Measurements from ENCODE around the gene LCP2.

Gene LCP2

DNA sequence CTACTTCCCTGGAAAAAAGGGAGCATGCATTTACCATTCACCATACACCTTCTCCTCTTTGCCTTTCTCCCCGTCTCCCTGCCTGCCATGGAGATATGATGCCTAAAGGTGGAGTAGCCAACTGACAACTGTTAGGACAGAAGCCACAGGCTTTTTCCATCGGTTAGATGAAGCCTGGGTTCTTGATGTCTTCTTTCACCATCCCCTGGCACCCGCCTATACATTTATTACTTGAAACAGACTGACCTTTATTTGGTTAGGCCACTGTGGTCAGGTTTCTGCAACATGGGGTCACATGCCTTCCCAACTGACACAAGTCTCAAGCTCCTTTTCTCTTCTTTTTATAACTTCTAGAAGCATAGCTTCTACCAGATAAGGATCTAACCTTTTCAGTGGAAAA, 7.1 kb downstream of the LCP2 start:
- no peak for ATAC-seq (ENCODE audit: insufficient read depth, low read depth)

DNA sequence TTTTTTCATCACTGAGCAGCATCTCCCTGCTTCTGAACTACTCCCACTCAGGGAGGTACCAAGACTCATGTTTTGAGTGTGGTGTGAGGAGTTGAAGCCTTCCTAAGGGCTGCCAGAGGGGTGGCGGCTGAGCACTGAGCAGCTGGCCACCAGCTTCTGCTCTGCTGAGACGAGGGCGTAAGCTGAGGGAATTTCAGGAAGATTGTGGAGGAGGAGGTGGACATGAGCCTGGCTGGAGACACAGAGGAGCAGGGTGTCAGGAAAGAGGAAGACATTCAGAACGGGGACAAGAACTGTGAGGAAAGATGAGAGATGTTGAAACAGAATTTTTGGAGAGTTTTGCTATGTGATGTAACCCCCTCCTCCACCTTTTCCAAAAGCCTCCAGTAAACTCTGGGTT, 7.8 kb downstream of the LCP2 start:
- no peak overlapping the region for H3K4me2 ChIP-seq (ENCODE audit: insufficient read depth, low read length)
- H4K20me1 ChIP-seq (ENCODE audit: insufficient read depth, low read length), result peaks cover 25% of the 10 kb centered on the region
- H3K27ac ChIP-seq (ENCODE audit: low read length), result peak overlapping the region; percentile 20
- TF ChIP-seq EZH2 (IDR thresholded peaks at IDR 0.05; ENCODE audit: borderline replicate concordance, low read depth, low read length, severe bottlenecking), result no peak
- TF ChIP-seq, protein P1, sequence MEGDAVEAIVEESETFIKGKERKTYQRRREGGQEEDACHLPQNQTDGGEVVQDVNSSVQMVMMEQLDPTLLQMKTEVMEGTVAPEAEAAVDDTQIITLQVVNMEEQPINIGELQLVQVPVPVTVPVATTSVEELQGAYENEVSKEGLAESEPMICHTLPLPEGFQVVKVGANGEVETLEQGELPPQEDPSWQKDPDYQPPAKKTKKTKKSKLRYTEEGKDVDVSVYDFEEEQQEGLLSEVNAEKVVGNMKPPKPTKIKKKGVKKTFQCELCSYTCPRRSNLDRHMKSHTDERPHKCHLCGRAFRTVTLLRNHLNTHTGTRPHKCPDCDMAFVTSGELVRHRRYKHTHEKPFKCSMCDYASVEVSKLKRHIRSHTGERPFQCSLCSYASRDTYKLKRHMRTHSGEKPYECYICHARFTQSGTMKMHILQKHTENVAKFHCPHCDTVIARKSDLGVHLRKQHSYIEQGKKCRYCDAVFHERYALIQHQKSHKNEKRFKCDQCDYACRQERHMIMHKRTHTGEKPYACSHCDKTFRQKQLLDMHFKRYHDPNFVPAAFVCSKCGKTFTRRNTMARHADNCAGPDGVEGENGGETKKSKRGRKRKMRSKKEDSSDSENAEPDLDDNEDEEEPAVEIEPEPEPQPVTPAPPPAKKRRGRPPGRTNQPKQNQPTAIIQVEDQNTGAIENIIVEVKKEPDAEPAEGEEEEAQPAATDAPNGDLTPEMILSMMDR (IDR thresholded peaks at IDR 0.05; ENCODE audit: borderline replicate concordance, extremely low read depth, low read length, poor library complexity, severe bottlenecking), result no peak
- ATAC-seq (ENCODE audit: insufficient read depth, low read depth) (no peak), DNase-seq (no peak)
- H3K4me1 ChIP-seq (ENCODE audit: insufficient read depth, low read length), result peaks cover 56% of the 10 kb centered on the region
- H3K79me2 ChIP-seq (ENCODE audit: insufficient read depth, low read length), result peaks cover 84% of the 10 kb centered on the region
- no peak overlapping the region for H2AFZ ChIP-seq (ENCODE audit: low read depth, low read length)
- no peak overlapping the region for H3K9ac ChIP-seq (ENCODE audit: low read depth, low read length)
- peaks cover 96% of the 10 kb centered on the region for H3K36me3 ChIP-seq (ENCODE audit: insufficient read depth, low read length)
- H3K9me3 ChIP-seq (ENCODE audit: insufficient read depth, low read length, severe bottlenecking), result no peaks in the 10 kb centered on the region
- H3K27me3 ChIP-seq (ENCODE audit: insufficient read depth, low read length, poor library complexity), result no peaks in the 10 kb centered on the region
- H3K4me3 ChIP-seq (ENCODE audit: low read depth in 1 of 2, low read length in 2 of 2), result no peak overlapping the region

More for the DNA sequence above, 7.1 kb downstream of the LCP2 start:
- Histone ChIP-seq H2AFZ (ENCODE audit: low read depth, low read length) (no peak overlapping the region), H3K4me2 (ENCODE audit: insufficient read depth, low read length) (no peak overlapping the region), H3K79me2 (ENCODE audit: insufficient read depth, low read length) (peaks cover 88% of the 10 kb centered on the region), H3K9me3 (ENCODE audit: insufficient read depth, low read length, severe bottlenecking) (no peaks in the 10 kb centered on the region), H3K9ac (ENCODE audit: low read depth, low read length) (no peak overlapping the region), H3K27ac (ENCODE audit: low read length) (peak overlapping the region; percentile 20; the same call in 1 of the 2 replicates), H3K4me3 (ENCODE audit: low read depth in 1 of 2, low read length in 2 of 2) (no peak overlapping the region), H3K36me3 (ENCODE audit: insufficient read depth, low read length) (peaks cover 96% of the 10 kb centered on the region), H4K20me1 (ENCODE audit: insufficient read depth, low read length) (peaks cover 32% of the 10 kb centered on the region), H3K4me1 (ENCODE audit: insufficient read depth, low read length) (peaks cover 62% of the 10 kb centered on the region), H3K27me3 (ENCODE audit: insufficient read depth, low read length, poor library complexity) (no peaks in the 10 kb centered on the region)
- TF ChIP-seq, protein P1 (IDR thresholded peaks at IDR 0.05; ENCODE audit: borderline replicate concordance, extremely low read depth, low read length, poor library complexity, severe bottlenecking), result no peak
- TF ChIP-seq EZH2 (IDR thresholded peaks at IDR 0.05; ENCODE audit: borderline replicate concordance, low read depth, low read length, severe bottlenecking), result no peak
- DNase-seq, result no peak

DNA sequence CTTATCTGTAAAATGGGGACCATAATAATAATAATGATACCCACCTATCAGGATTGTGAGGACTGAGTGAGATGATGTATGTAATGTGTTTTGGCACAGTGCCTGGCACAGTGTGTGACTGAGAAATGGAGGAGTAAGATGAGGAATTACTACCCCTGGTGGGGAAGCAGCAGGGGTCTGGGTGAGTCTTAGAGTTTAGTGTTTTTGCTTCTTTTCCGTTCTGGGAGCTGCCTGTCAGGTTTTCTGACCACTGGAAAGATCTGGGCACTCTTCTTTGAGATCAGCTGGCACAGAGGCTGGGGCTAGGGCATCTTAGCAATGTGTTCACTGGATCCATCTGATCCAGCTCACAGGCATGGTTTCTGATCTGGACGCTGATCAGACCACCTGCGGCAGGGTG, 8.5 kb downstream of the LCP2 start:
- Histone ChIP-seq H3K9me3 (ENCODE audit: insufficient read depth, low read length, severe bottlenecking) (no peaks in the 10 kb centered on the region), H3K36me3 (ENCODE audit: insufficient read depth, low read length) (peaks cover 90% of the 10 kb centered on the region), H4K20me1 (ENCODE audit: insufficient read depth, low read length) (peaks cover 22% of the 10 kb centered on the region), H3K4me1 (ENCODE audit: insufficient read depth, low read length) (peaks cover 49% of the 10 kb centered on the region), H3K9ac (ENCODE audit: low read depth, low read length) (no peak overlapping the region), H3K27ac (ENCODE audit: low read length) (no peak overlapping the region), H2AFZ (ENCODE audit: low read depth, low read length) (no peak overlapping the region), H3K4me3 (ENCODE audit: low read depth in 1 of 2, low read length in 2 of 2) (no peak overlapping the region), H3K79me2 (ENCODE audit: insufficient read depth, low read length) (peaks cover 82% of the 10 kb centered on the region), H3K27me3 (ENCODE audit: insufficient read depth, low read length, poor library complexity) (no peaks in the 10 kb centered on the region), H3K4me2 (ENCODE audit: insufficient read depth, low read length) (no peak overlapping the region)
- ATAC-seq (ENCODE audit: insufficient read depth, low read depth) (no peak), DNase-seq (no peak)
- TF ChIP-seq, protein P1 (IDR thresholded peaks at IDR 0.05; ENCODE audit: borderline replicate concordance, extremely low read depth, low read length, poor library complexity, severe bottlenecking), result no peak
- TF ChIP-seq EZH2 (IDR thresholded peaks at IDR 0.05; ENCODE audit: borderline replicate concordance, low read depth, low read length, severe bottlenecking), result no peak

DNA sequence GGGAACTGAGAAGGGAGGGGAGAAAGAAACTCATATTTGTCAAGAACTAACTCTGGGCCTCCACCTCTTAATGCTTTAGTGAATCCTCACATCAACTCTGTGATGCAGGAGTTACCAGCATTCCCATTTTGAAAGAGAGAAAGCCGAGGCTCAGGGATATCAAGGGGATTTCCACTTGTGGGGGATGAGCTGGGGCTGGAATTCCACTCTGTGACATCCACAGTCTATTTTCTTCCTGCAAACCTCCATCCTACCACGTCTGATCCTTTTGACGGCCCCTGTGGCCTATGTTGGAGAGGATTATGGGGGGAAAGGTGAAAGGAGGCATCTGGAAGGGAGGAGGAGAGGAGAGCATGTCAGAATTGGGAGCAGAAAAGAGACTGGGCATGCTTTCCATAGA, 9.0 kb downstream of the LCP2 start:
- Histone ChIP-seq H3K9ac (ENCODE audit: low read depth, low read length) (no peak overlapping the region), H3K9me3 (ENCODE audit: insufficient read depth, low read length, severe bottlenecking) (no peaks in the 10 kb centered on the region), H3K4me3 (ENCODE audit: low read depth in 1 of 2, low read length in 2 of 2) (no peak overlapping the region), H3K79me2 (ENCODE audit: insufficient read depth, low read length) (peaks cover 82% of the 10 kb centered on the region), H3K36me3 (ENCODE audit: insufficient read depth, low read length) (peaks cover 90% of the 10 kb centered on the region), H2AFZ (ENCODE audit: low read depth, low read length) (no peak overlapping the region), H3K4me2 (ENCODE audit: insufficient read depth, low read length) (no peak overlapping the region), H3K4me1 (ENCODE audit: insufficient read depth, low read length) (peaks cover 49% of the 10 kb centered on the region), H3K27me3 (ENCODE audit: insufficient read depth, low read length, poor library complexity) (no peaks in the 10 kb centered on the region), H4K20me1 (ENCODE audit: insufficient read depth, low read length) (peaks cover 23% of the 10 kb centered on the region), H3K27ac (ENCODE audit: low read length) (peak overlapping the region; percentile 51)
- TF ChIP-seq, protein P1 (IDR thresholded peaks at IDR 0.05; ENCODE audit: borderline replicate concordance, extremely low read depth, low read length, poor library complexity, severe bottlenecking), result no peak
- no peak for TF ChIP-seq EZH2 (IDR thresholded peaks at IDR 0.05; ENCODE audit: borderline replicate concordance, low read depth, low read length, severe bottlenecking)
- ATAC-seq (ENCODE audit: insufficient read depth, low read depth) (no peak), DNase-seq (no peak)

Data from DND-41 (cell line).